Stimulated activated CD8-positive, alpha-beta memory T cell treated with anti-CD3 and anti-CD28 coated beads, Interleukin-7, amount 100 ng/mL, for 24 hours (primary cell): ENCODE data around the gene C1orf159.

Source experiments
- DNase-seq: peaks from one replicate; pipeline ENCODE4 v3.0.0-alpha.2; 2020; ENCODE audit warnings: low read depth

C1orf159 gene

GRCh38 chr1:1038694-1039093 is 77.2 kb downstream of the C1orf159 start:
- DNase-seq, result no peak

GRCh38 chr1:1037366-1038327 is 78.2 kb downstream of the C1orf159 start:
- no peak for DNase-seq

- no peak for DNase-seq
These were observed 80.5 kb downstream of the C1orf159 start for GRCh38 chr1:1035291-1035943.

- DNase-seq, result no peak
These were observed 81.5 kb downstream of the C1orf159 start for GRCh38 chr1:1034439-1034781.

- DNase-seq, result no peak
These were observed 82.0 kb downstream of the C1orf159 start for GRCh38 chr1:1033731-1034438.

GRCh38 chr1:1033009-1033587 is 82.8 kb downstream of the C1orf159 start:
- DNase-seq, result peak; percentile 71

DNA sequence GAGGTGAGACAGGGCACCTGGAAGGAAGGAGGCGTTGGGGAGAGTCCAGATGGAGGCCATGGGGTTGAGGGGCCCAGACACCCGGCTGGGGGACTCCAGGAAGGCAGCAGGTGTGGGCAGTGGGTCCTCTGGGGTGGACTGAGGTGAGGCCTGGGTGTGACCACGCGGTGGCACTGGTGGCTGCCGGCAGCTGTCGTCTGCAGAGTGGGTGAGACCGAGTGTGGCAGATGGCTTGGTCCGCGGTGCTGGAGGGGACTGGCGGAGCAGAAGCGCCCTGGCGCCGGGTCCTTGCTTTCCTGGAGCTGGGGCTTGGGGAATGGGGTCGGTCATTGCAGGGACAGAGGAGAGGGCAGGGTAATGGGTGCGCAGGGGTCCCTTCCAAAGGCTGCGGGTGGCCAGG is 83.5 kb downstream of the C1orf159 start:
- DNase-seq, result no peak
